HG03521 (cell line): Measurements from ENCODE around the gene PIGBOS1.
"Not testable (repeated sequence)": the region's sequence is repeated elsewhere in the genome, so short reads cannot be mapped to it uniquely, and the experiment has no call there.

Experiments
- ATAC-seq: cut with Tn5 transposase; IDR thresholded peaks from one replicate; pipeline ENCODE4 v1.9.1; 2021; ENCODE audit warnings: mild to moderate bottlenecking, moderate library complexity; ENCODE audit not compliant: unreplicated experiment

The PIGBOS1 gene, protein sequence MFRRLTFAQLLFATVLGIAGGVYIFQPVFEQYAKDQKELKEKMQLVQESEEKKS

DNA sequence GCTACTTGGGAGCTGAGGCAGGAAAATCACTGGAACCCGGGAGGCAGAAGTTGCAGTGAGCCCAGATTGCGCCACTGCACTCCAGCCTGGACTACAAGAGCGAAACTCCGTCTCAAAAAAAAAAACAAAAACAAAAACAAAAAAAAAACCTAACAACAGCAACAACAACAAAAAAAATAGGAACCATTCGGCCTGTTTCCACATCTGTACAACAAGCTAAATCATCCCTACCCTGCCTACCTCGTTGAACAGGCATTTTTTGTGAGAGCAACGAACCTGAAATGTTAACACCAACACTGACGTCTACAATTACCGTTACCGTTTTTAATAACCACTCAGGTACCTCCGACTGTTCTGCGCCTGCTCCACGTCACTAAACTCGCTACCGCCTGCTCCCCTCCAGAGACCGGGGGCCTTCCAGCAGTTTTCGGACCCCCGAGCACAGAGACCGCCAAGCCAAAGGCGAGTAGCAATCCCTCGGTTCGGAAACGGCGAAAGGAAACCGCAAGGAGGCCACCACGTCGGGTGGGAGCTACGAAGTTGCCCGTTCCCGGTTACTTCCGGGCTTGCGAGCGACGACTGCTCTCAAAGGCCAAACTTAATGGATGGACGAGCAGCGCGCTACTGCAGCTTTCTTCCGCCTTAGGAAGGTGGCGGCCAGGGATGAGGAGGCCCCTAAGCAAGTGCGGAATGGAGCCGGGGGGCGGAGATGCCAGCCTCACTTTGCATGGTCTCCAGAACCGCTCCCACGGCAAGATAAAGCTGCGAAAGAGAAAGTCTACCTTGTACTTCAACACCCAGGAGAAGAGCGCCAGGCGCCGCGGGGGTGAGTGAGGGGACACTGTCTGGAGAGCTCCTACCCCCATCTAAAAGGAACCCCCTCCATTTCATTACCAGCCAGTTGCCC, at the start of gene PIGBOS1, which contains the start of gene PIGB:
Gene PIGBOS1 (minus strand): TSS at position 536 of the 907 bp plus-strand sequence. CDS start 1,331 bp downstream, outside the sequence.
Gene PIGB (plus strand): TSS at position 635 of the 907 bp plus-strand sequence. CDS start 29 bp downstream, at position 664.
- ATAC-seq, result peak; percentile 88

DNA sequence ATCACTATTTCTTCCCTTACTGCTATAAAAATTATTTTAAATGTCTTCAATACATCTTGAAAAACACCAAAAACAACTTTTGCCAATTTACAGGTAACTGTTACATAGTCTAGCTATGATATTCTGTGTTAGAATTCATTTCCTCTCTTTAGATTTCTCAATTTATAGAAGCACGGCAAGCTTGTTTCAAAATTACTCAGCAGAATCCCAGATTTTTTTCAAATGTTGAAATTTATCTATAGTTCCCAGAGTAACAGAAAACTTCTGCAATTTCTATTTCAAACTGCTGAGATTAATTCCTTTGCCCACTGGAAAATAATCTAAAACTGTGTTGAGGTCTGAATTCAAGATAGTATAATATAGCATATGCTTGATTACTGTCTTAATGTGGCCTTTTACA, 48.1 kb upstream of the PIGBOS1 start:
- no peak for ATAC-seq

DNA sequence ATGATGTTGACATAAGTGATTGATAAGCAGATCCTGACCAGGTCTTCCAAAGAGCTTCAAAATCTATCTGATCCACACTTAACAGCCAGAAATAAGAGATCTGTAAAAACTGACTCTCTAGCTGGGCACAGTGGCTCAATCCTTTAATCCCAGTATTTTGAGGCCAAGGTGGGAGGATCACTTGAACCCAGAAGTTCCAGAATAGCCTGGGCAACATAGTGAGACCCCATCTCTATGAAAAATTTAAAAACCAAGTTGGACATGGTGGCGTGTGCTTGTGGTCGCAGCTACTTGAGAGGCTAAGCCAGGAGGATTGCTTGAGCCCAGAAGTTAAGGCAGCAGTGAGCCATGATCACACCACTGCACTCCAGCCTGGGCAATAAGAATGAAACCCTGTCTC, 43.7 kb upstream of the PIGBOS1 start:
- ATAC-seq, result no peak

DNA sequence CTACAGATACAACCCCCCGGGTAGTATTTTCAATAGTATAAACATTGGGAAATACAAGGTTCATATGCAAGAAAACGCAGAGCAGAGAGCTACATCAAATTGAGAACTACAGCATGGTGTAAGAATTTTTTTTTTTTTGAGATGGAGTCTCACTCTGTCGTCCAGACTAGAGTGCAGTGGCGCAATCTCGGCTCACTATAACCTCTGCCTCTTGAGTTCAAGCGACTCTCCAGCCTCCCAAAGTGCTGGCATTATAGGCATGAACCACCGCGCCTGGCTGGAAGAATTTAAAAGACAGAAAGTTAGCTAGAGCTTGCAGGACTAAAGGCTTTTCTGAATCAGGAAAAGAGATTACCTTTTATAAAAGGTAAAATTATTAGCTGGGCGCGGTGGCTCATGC, 42.1 kb upstream of the PIGBOS1 start:
- ATAC-seq, result no peak

GRCh38 chr15:55360256-55360655, 41.3 kb upstream of the PIGBOS1 start:
- ATAC-seq, result no peak

DNA sequence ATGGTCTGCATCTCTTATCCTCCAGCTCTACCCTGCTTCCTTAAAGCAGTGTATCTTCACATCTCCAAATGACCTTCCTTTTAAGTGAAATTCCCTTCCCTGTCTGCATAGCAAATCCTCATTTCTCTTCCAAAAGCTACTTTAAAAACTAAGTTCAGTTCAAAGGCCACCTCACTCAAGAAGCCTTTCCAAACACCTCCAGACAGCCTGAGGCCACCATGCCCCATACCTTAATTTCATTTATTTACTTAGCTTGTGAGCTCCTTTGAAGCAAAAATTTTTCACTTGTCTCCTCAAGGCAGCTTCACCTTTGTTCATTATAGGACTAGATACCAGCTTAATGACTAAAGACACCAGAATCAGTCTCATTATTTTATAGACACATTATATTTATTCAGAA, 39.5 kb upstream of the PIGBOS1 start:
- no peak for ATAC-seq

DNA sequence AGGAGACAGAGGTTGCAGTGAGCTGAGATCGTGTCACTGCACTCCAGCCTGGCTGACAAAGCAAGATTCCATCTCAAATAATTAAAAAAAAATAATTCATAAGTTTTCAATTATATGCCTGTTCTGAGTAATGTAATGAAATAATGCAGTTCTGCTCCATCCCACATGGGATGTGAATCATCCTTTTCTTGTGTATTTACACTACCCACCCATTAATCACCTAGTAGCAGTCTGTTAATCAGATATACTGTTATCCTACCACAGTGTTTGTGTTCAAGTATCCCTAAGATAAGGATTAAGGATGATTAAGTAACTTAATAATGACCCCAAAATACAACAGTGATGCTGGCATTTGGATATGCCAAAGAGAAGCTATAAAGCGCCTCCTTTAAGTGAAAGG, 38.9 kb upstream of the PIGBOS1 start:
- no peak for ATAC-seq

DNA sequence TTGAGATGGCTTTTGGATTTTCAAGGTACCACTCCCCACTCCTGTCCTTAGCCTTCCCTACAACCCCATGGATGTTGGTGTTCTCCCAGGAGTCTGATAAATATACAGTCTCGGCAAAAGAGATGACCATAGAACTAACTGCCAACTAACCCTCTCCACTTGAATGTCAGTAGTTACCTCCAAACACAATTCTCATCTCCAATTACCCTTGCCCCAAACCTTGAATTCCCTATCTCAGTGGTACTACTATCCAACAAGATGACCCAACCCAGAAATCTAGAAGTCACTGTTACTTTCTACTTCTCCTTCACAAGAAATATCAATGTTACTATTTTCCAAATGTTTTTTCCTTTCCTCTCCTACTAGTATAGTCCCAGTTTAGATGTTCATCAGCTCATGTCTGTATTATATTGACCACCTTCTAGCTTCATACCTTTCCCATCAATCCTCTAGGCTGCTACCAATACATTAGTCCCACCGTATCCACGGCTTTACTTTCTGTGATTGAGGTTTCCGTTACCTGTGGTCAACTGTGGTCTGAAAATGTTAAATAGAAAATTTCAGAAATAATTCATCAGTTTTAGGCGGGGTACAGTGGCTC, 38.2 kb upstream of the PIGBOS1 start:
- no peak for ATAC-seq

GRCh38 chr15:55353025-55353424, 34.1 kb upstream of the PIGBOS1 start:
- no peak for ATAC-seq

DNA sequence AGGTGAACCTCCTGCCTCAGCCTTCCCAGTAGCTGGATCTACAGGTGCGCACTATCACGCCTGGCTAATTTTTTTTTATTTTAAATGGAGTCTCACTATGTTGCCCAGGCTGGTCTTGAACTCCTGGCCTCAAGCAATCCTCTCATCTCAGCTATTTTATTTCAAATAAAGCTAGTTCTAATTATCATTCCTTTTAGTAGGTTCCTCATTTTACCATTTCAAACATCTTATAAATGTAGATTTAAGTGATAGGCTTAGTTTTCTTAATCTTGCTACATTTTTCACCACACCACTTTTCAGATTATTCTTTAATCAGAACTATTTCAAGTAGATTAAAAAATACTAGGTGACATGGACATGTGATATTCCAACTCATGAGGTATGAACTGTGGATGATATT, 30.4 kb upstream of the PIGBOS1 start:
- ATAC-seq, result no peak

- ATAC-seq, result no peak
These were observed 29.4 kb upstream of the PIGBOS1 start for GRCh38 chr15:55348281-55348778.

DNA sequence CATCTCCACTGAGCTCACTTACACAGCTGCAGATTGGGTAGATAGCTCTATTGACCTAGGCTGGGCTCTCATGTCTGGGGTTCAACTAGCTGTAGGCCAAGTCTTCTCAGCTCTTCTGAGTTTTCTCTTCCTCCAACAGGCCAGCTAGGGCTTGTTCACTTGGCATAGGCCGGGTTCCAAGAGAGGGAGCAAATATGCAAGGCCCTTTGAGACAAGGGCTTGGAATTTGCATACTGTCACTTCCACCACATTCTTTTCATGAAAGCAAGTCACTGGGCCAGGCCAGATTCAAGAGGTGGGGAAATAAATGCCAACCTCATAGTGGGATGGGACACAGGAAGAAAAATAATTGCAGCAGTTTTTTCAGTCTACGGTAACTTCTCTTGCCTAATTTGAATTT, 25.3 kb upstream of the PIGBOS1 start:
- ATAC-seq, result no peak

DNA sequence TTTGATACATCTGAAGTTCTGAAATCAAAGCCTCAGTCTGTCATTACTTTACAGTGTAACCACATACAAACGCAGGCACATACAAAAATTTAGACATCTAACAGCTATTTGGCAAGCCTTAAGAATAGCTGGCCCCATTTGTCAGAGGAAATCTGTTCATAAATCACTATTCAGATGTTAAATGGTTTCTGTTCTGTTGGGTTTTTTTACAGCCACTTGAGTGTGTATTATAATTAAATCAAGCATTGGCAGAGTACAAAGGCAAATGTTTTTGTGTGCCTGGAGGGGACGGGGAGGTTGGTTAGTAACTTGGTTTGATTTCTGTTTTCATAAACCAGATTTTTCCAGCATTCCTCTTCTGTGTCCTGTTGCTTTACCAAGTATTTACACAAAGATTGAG, 24.2 kb upstream of the PIGBOS1 start:
- no peak for ATAC-seq

DNA sequence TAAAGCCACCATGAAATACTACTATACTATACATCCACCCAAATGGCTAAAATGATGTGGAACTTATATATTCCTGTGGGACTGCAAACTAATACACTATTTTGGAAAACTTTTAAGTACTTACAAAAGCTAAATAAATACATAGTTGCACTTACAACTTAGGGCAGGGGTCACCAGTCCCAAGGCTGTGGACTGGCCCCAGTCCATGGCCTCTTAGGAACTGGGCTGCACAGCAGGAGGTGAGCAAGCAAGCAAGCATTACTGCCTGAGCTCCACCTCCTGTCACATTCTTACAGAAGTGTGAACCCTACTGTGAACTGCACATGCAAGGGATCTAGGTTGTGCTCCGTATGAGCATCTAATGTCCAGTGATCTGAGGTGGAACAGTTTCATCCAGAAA, 18.2 kb upstream of the PIGBOS1 start:
- ATAC-seq, result no peak

- no peak for ATAC-seq
These were observed 16.1 kb upstream of the PIGBOS1 start for GRCh38 chr15:55334997-55335396.

- no peak for ATAC-seq
These were observed 15.4 kb upstream of the PIGBOS1 start for GRCh38 chr15:55334371-55334770.

DNA sequence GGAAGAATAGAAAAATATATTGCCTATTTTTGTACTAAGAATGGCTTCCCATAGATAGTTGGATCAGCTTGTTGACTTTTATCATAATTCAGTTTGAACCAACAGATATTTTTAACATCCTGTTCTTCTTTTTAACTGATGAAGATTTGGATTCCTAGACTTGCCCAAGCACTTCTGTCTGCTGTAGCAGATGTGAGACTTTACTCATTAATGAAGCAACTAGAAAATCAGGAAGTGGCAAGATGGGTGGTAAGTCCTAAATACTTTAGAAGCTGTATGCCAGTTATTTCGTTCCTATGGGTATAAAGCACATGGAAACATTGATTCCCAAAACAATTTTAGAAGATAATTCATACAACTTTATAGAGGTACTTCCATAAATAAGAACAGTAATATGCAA, 8.5 kb upstream of the PIGBOS1 start:
- no peak for ATAC-seq

DNA sequence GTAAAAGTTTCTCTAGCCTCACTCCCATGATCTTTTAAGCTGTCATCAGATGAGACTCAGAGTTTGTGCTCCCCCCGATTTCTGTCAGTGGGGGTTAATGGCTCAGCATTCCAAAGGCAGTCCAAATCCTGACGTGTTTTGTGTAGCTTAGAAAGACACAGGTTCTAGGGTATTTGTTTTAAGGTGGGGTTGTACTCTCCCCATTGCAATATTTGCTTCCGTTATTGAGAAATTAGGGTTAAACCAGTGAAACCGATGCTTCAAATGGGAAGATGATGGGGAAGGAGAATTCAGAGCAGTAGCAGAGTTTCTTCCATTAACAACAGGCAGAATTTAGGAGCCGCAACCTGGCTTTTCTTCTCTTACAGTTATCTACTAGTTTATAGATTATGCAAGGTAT, 3.5 kb upstream of the PIGBOS1 start:
- ATAC-seq, result no peak

DNA sequence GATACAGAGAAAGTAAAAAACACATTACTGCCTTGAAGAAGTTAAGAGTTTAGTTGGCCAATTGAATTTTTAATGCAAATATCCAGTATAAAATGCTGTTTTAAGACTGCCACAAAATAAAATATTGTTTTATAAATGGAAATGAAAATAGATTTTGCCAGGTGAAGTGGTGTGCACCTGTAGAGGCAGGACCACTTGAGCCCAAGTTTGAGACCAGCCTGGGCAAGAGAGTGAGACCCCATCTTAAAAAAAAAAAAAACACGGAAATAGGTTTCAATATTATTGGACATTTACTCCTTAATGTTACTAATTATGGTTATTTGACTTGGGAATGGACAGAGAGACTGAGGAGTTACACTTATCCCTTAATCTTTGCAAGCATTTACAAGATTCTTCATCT, 2.0 kb upstream of the PIGBOS1 start:
- ATAC-seq, result no peak

DNA sequence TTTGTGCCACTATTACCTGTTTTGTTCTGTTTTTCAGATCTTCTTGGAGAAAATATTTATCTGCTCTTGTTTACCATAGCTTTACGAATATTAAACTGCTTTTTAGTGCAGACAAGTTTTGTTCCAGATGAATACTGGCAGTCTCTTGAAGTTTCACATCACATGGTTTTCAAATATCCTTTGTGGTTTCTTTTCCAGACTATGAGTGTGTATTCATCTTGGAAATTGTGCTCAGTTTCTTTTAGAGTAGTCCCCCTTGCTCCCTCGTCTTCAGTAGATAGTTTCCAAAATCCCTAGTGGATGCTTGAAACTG, 1.3 kb upstream of the PIGBOS1 start:
- ATAC-seq, result no peak

DNA sequence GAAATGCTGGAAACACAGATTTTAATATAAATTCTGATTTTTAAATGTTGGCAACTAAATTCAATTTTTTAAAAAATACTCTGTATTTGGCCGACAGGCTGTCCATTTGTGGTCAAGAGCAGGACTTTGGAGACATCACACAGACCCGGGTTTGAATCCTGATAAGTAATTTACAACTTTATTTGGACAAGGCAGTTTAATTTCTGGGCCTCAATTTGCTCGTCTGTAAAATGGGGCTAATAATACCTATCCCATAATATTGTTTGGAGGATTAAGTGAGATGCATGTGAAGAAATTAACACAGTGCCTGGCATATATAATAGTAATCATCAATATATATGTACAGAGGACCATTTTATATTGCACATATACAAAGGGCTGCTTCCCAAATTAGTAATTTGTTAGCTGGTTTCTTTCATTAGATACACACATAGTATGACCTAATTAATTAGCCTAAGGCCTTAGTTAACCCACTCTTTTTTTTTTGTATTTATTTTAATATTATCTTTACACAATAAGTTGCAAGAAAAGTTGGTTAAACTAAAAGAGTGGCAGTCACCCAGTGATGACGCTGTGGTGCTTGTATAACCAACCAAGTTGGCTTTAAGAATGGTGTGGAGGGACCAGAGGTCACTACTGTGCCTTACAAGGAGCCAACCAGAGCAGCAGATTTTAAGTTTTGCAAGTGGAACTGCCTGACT, 764 bp upstream of the PIGBOS1 start:
- ATAC-seq, result peak; percentile 51

DNA sequence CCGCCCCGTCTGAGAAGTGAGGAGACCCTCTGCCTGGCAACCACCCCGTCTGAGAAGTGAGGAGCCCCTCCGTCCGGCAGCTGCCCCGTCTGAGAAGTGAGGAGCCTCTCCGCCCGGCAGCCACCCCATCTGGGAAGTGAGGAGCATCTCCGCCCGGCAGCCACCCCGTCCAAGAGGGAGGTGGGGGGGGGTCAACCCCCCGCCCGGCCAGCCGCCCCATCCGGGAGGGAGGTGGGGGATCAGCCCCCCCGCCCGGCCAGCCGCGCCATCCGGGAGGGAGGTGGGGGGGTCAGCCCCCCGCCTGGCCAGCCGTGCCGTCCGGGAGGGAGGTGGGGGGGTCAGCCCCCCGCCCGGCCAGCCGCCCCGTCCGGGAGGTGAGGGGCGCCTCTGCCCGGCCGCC, 16.1 kb downstream of the PIGBOS1 start:
- ATAC-seq, result not testable (repeated sequence)
